ENCODE data around the gene SCAI.

The SCAI gene

GRCh38 chr9:125177888-125178287, 34.6 kb upstream of the SCAI start:
- no peak for TF ChIP-seq CTCF (IDR thresholded peaks at IDR 0.05)

GRCh38 chr9:125176636-125177035, 33.3 kb upstream of the SCAI start:
- no peak for TF ChIP-seq CTCF (IDR thresholded peaks at IDR 0.05)

- no peak for TF ChIP-seq CTCF (IDR thresholded peaks at IDR 0.05)
Measured at GRCh38 chr9:125172031-125172755, 28.9 kb upstream of the SCAI start.

GRCh38 chr9:125169895-125170294, 26.6 kb upstream of the SCAI start:
- no peak for TF ChIP-seq CTCF (IDR thresholded peaks at IDR 0.05)

GRCh38 chr9:125166762-125167161, 23.4 kb upstream of the SCAI start:
- TF ChIP-seq CTCF (IDR thresholded peaks at IDR 0.05), result no peak

GRCh38 chr9:125161284-125161918, 18.1 kb upstream of the SCAI start:
- TF ChIP-seq CTCF (IDR thresholded peaks at IDR 0.05), result no peak

- no peak for TF ChIP-seq CTCF (IDR thresholded peaks at IDR 0.05)
Measured at GRCh38 chr9:125160750-125161149, 17.4 kb upstream of the SCAI start.

Measured in LNCAP (cell line).